ENCODE results near the gene PTPN23. TPM values are rescaled to one million over a fixed set of nuclear protein-coding genes. Genes with fewer than 3 reads are reported as not detected.

The PTPN23 gene
- total and polyA plus RNA-seq, 9 of the 15 experiments (the other 6 are each of a cell fraction or from before 2014, with no cell fraction given), result 0.41 to 58.7 (median 7.2) TPM

- TF ChIP-seq ZBTB34 (CRISPR knock-in tag; IDR thresholded peaks at IDR 0.05), result no peak
- 0 out of 2 replicates have a peak, but pooled peaks have one; percentile 50 for TF ChIP-seq NCOA1 (IDR thresholded peaks at IDR 0.05; ENCODE audit: low read depth)
- TF ChIP-seq ZC3H11A (IDR thresholded peaks at IDR 0.05; ENCODE audit: low read depth, low read length), result peak; percentile 85; the same call in 1 of the 2 replicates
- no peak for TF ChIP-seq IRF9 (tag; IDR thresholded peaks at IDR 0.05)
- no peak for TF ChIP-seq NR4A1 (CRISPR knock-in tag; IDR thresholded peaks at IDR 0.05)
- no peak for TF ChIP-seq NR4A1 (tag; IDR thresholded peaks at IDR 0.05)
- peak in 1 of 2 experiments; percentile 63; a peak in 1 of 4 replicates for TF ChIP-seq FOXA3 (CRISPR knock-in tag; conservative IDR thresholded peaks at IDR 0.05 in 1 of 2, IDR thresholded peaks at IDR 0.05 in 1 of 2)
- no peak for TF ChIP-seq NFE2L1 (tag; IDR thresholded peaks at IDR 0.05; ENCODE audit: borderline replicate concordance, low read depth)
- 0 out of 2 replicates have a peak, but pooled peaks have one; percentile 68 for TF ChIP-seq KAT8 (IDR thresholded peaks at IDR 0.05; ENCODE audit: low read depth)
- TF ChIP-seq ZNF274 (IDR thresholded peaks at IDR 0.05; ENCODE audit: borderline replicate concordance, low read depth, low read length), result no peak
- TF ChIP-seq POLR2A (conservative IDR thresholded peaks at IDR 0.05), result 0 out of 2 replicates have a peak, but pooled peaks have one; percentile 34
- no peak for TF ChIP-seq PURB (CRISPR knock-in tag; IDR thresholded peaks at IDR 0.05; ENCODE audit: low read depth)
- TF ChIP-seq TEAD4 (IDR thresholded peaks at IDR 0.05; ENCODE audit: low read length), result peak; percentile 95
- TF ChIP-seq TEAD4 (CRISPR knock-in tag; IDR thresholded peaks at IDR 0.05; ENCODE audit: borderline replicate concordance), result peak; percentile 97
- peak; percentile 63; the same call in 1 of the 2 replicates for TF ChIP-seq MYC (IDR thresholded peaks at IDR 0.05; ENCODE audit: low read depth, low read length)
- no peak for TF ChIP-seq MYC (CRISPR knock-in tag; IDR thresholded peaks at IDR 0.05; ENCODE audit: borderline replicate concordance, low read depth)
- no peak for TF ChIP-seq FOXA1 (IDR thresholded peaks at IDR 0.05; ENCODE audit: borderline replicate concordance)
- peak; percentile 49 for TF ChIP-seq E2F8 (IDR thresholded peaks at IDR 0.05; ENCODE audit: low read depth, partially characterized antibody)
- no peak for TF ChIP-seq GATAD2A (IDR thresholded peaks at IDR 0.05)
- peak; percentile 99 to 100 for TF ChIP-seq TEAD1 (CRISPR knock-in tag; IDR thresholded peaks at IDR 0.05)
- peak; percentile 68; the same call in 1 of the 2 replicates for TF ChIP-seq CBFB (CRISPR knock-in tag; IDR thresholded peaks at IDR 0.05)
- TF ChIP-seq KDM1A (IDR thresholded peaks at IDR 0.05), result no peak
- no peak for TF ChIP-seq RBM25 (IDR thresholded peaks at IDR 0.05; ENCODE audit: low read depth, low read length, severe bottlenecking)
- no peak for TF ChIP-seq SRF (CRISPR knock-in tag; IDR thresholded peaks at IDR 0.05)
Measured at GRCh38 chr3:47420511-47421484, 40.0 kb downstream of the PTPN23 start (continued).
